Spinal cord (tissue), 10 donors: ENCODE measurements around the gene MYBPC1. TPM values are rescaled to one million over a fixed set of nuclear protein-coding genes. Genes with fewer than 3 reads are reported as not detected.
"Not testable (repeated sequence)": the region's sequence is repeated elsewhere in the genome, so short reads cannot be mapped to it uniquely, and the experiment has no call there.

ENCODE experiments used
- DNase-seq, 6 donors: peaks; one replicate each; pipeline versions ENCODE4 v3.0.0 to v3.0.0-alpha.2; 2013 to 2015; ENCODE audit warnings: low spot score in 6 of 6, low read depth in 4 of 6
- H3K27ac ChIP-seq: one replicate; pipeline ENCODE4 v1.5.1; 2013; ENCODE audit warnings: low read depth, low read length, control low read depth
- H3K27me3 ChIP-seq: one replicate; pipeline ENCODE4 v1.6.1; 2013; ENCODE audit warnings: low read length; ENCODE audit not compliant: control insufficient read depth, insufficient read depth
- H3K36me3 ChIP-seq: one replicate; pipeline ENCODE4 v1.6.1; 2013; ENCODE audit warnings: low read length; ENCODE audit not compliant: control insufficient read depth, insufficient read depth
- H3K4me1 ChIP-seq: one replicate; pipeline ENCODE4 v1.6.1; 2013; ENCODE audit warnings: low read length; ENCODE audit not compliant: control insufficient read depth, insufficient read depth
- H3K4me3 ChIP-seq: one replicate; pipeline ENCODE4 v1.5.1; 2013; ENCODE audit warnings: low read depth, low read length, control low read depth
- H3K9me3 ChIP-seq: one replicate; pipeline ENCODE4 v1.6.1; 2013; ENCODE audit warnings: low read length; ENCODE audit not compliant: control insufficient read depth, insufficient read depth
- WGBS: methylation state at CpG from one replicate; pipeline ENCODE4 v1.1.5; 2013; ENCODE audit warnings: missing lambda C conversion rate; ENCODE audit not compliant: insufficient coverage; 5-methylcytosine and 5-hydroxymethylcytosine counted together
- long read RNA-seq, 4 donors: transcript quantifications; one replicate each; lab custom pipeline, GENCODE V29; 2026
- polyA plus RNA-seq, 2 donors: library from polyadenylated mRNA; unstranded; fragments of 120-200 nt; gene quantifications; one replicate each; pipeline ENCODE4 v1.2.1, GENCODE V29; 2013; ENCODE audit not compliant: insufficient read length in 2 of 2
- total RNA-seq, 2 donors: library from RNA; depleted of rRNA in 1 of 2; stranded (reverse); fragments of 120-200 nt in 1 of 2; fragments of >200 nt in 1 of 2; gene quantifications; one replicate each; pipeline versions ENCODE4 v1.2.3 to v1.2.4, GENCODE V29; 2013 to 2014
- donor health status: healthy.

Gene MYBPC1
- total RNA-seq (10 to 100 TPM in 1 of 2 donors, 1 to 10 TPM in 1; 5.8 to 13.8 TPM), polyA plus RNA-seq (1 to 10 TPM; 4.6 to 7.3 TPM)
- long read RNA-seq, donor 1, partial matches to known transcripts, result 19 of 19 reads
- long read RNA-seq, donor 1, other reads (novel, unspliced or antisense), result 0 of 19 reads
- long read RNA-seq, donor 2, result 0 reads
- long read RNA-seq, donor 3, result 0 reads
- long read RNA-seq, donor 4, result 0 reads

- no peaks in the 10 kb centered on the region for H3K36me3 ChIP-seq
- WGBS, result 41% methylated on average over 3 of the region's 6 CpGs
Observed at GRCh38 chr12:101594700-101595099, at the start of gene MYBPC1. Gene MYBPC1 (plus strand): TSS chr12:101594971. CDS start chr12:101595071, 100 bp downstream.

GRCh38 chr12:101551362-101552114, 43.2 kb upstream of the MYBPC1 start:
- Histone ChIP-seq H3K27ac (no peak overlapping the region), H3K4me1 (no peaks in the 10 kb centered on the region), H3K4me3 (no peak overlapping the region), H3K36me3 (no peaks in the 10 kb centered on the region), H3K27me3 (no peaks in the 10 kb centered on the region), H3K9me3 (peaks cover 2% of the 10 kb centered on the region)
- DNase-seq, result peak in 2 of 6 donors; percentile 5 to 25
- 45% methylated on average over 3 of the region's 6 CpGs for WGBS

More at GRCh38 chr12:101594700-101595099, at the start of gene MYBPC1:
- Histone ChIP-seq H3K27ac (no peak within 1 kb of the TSS), H3K9me3 (no peaks in the 10 kb centered on the region), H3K4me3 (no peak within 1 kb of the TSS), H3K4me1 (no peaks in the 10 kb centered on the region), H3K27me3 (no peaks in the 10 kb centered on the region)
- DNase-seq, result no peak

GRCh38 chr12:101552277-101552676, 42.5 kb upstream of the MYBPC1 start:
- WGBS, result 83% methylated on average over 1 of the region's 4 CpGs
- Histone ChIP-seq H3K9me3 (peaks cover 2% of the 10 kb centered on the region), H3K27me3 (no peaks in the 10 kb centered on the region), H3K4me1 (no peaks in the 10 kb centered on the region), H3K4me3 (no peak overlapping the region), H3K27ac (no peak overlapping the region), H3K36me3 (no peaks in the 10 kb centered on the region)
- peak in 2 of 6 donors; percentile 15 to 27 for DNase-seq

- Histone ChIP-seq H3K4me3 (no peak overlapping the region), H3K4me1 (no peaks in the 10 kb centered on the region), H3K36me3 (no peaks in the 10 kb centered on the region), H3K27ac (no peak overlapping the region), H3K27me3 (no peaks in the 10 kb centered on the region), H3K9me3 (no peaks in the 10 kb centered on the region)
- DNase-seq, result no peak
- no CpG with 5 or more reads among the region's 4 CpGs for WGBS
Observed at GRCh38 chr12:101557094-101557493, 37.7 kb upstream of the MYBPC1 start.

- H3K9me3 ChIP-seq, H3K27ac ChIP-seq, H3K4me3 ChIP-seq, H3K27me3 ChIP-seq, H3K4me1 ChIP-seq, DNase-seq, H3K36me3 ChIP-seq: not testable (repeated sequence)
- 100% methylated on average over 3 of the region's 7 CpGs for WGBS
Observed at GRCh38 chr12:101558726-101559125, 36.0 kb upstream of the MYBPC1 start.

- no peak overlapping the region for H3K27ac ChIP-seq
- H3K36me3 ChIP-seq, result no peaks in the 10 kb centered on the region
- H3K4me1 ChIP-seq, result no peaks in the 10 kb centered on the region
- H3K4me3 ChIP-seq, result no peak overlapping the region
- WGBS, result 77% methylated on average over 1 of the region's 1 CpG
- DNase-seq, result no peak
- H3K9me3 ChIP-seq, result no peaks in the 10 kb centered on the region
- H3K27me3 ChIP-seq, result no peaks in the 10 kb centered on the region
Observed at GRCh38 chr12:101563212-101563611, 31.6 kb upstream of the MYBPC1 start.

GRCh38 chr12:101564912-101565311, 29.9 kb upstream of the MYBPC1 start:
- H3K27me3 ChIP-seq, result no peaks in the 10 kb centered on the region
- H3K4me3 ChIP-seq, result no peak overlapping the region
- no peak for DNase-seq
- WGBS, result 50% methylated on average over 2 of the region's 2 CpGs
- no peaks in the 10 kb centered on the region for H3K4me1 ChIP-seq
- H3K36me3 ChIP-seq, result no peaks in the 10 kb centered on the region
- no peaks in the 10 kb centered on the region for H3K9me3 ChIP-seq
- H3K27ac ChIP-seq, result no peak overlapping the region

- no peaks in the 10 kb centered on the region for H3K4me1 ChIP-seq
- H3K9me3 ChIP-seq, result no peaks in the 10 kb centered on the region
- DNase-seq, result no peak
- H3K27ac ChIP-seq, result no peak overlapping the region
- H3K27me3 ChIP-seq, result no peaks in the 10 kb centered on the region
- no peaks in the 10 kb centered on the region for H3K36me3 ChIP-seq
- WGBS, result 17% methylated on average over 1 of the region's 4 CpGs
- H3K4me3 ChIP-seq, result no peak overlapping the region
Observed at GRCh38 chr12:101566318-101566717, 28.5 kb upstream of the MYBPC1 start.

GRCh38 chr12:101567918-101568317, 26.9 kb upstream of the MYBPC1 start:
- Histone ChIP-seq H3K9me3 (no peaks in the 10 kb centered on the region), H3K36me3 (no peaks in the 10 kb centered on the region), H3K27me3 (no peaks in the 10 kb centered on the region), H3K4me3 (no peak overlapping the region), H3K4me1 (no peaks in the 10 kb centered on the region), H3K27ac (no peak overlapping the region)
- WGBS, result 62% methylated on average over 2 of the region's 4 CpGs
- no peak for DNase-seq

- no peak overlapping the region for H3K4me3 ChIP-seq
- no peaks in the 10 kb centered on the region for H3K27me3 ChIP-seq
- no peak overlapping the region for H3K27ac ChIP-seq
- H3K9me3 ChIP-seq, result no peaks in the 10 kb centered on the region
- peak in 5 of 6 donors; percentile 19 to 84 (median 35) for DNase-seq
- WGBS, result no CpG with 5 or more reads among the region's 2 CpGs
- H3K4me1 ChIP-seq, result no peaks in the 10 kb centered on the region
- no peaks in the 10 kb centered on the region for H3K36me3 ChIP-seq
Observed at GRCh38 chr12:101570047-101570446, 24.7 kb upstream of the MYBPC1 start.
